Ishikawa (cell line): Measurements from ENCODE around the gene GNAT2.

Experiments
- CEBPB ChIP-seq: IDR thresholded peaks from 2 replicates; pipeline ENCODE4 v1.6.1; 2012
- CREB1 ChIP-seq: IDR thresholded peaks from 2 replicates; pipeline ENCODE4 v1.6.1; 2012; ENCODE audit warnings: low read depth
- EGR1 ChIP-seq: IDR thresholded peaks from 2 replicates; pipeline ENCODE4 v1.6.1; 2012
- EP300 ChIP-seq: IDR thresholded peaks from 2 replicates; pipeline ENCODE4 v1.6.1; 2012; ENCODE audit warnings: borderline replicate concordance
- FOXM1 ChIP-seq: IDR thresholded peaks from 2 replicates; pipeline ENCODE4 v1.6.1; 2012; ENCODE audit warnings: low read depth, borderline replicate concordance
- MAX ChIP-seq: IDR thresholded peaks from 2 replicates; pipeline ENCODE4 v1.6.1; 2012
- NFIC ChIP-seq: IDR thresholded peaks from 2 replicates; pipeline ENCODE4 v1.6.1; 2012
- RAD21 ChIP-seq: IDR thresholded peaks from 2 replicates; pipeline ENCODE4 v1.6.1; 2012; ENCODE audit warnings: low read depth
- REST ChIP-seq: IDR thresholded peaks from 2 replicates; pipeline ENCODE4 v1.6.1; 2012; ENCODE audit warnings: low read depth, mild to moderate bottlenecking
- TAF1 ChIP-seq: IDR thresholded peaks from 2 replicates; pipeline ENCODE4 v1.6.1; 2012; ENCODE audit warnings: low read depth, mild to moderate bottlenecking
- TCF12 ChIP-seq: IDR thresholded peaks from 2 replicates; pipeline ENCODE4 v1.6.1; 2012; ENCODE audit warnings: low read depth
- TEAD4 ChIP-seq: IDR thresholded peaks from 2 replicates; pipeline ENCODE4 v1.6.1; 2012
- USF1 ChIP-seq: IDR thresholded peaks from 2 replicates; pipeline ENCODE4 v1.6.1; 2012
- YY1 ChIP-seq: IDR thresholded peaks from 2 replicates; pipeline ENCODE4 v1.6.1; 2012; ENCODE audit warnings: low read depth
- ZBTB7A ChIP-seq: IDR thresholded peaks from 2 replicates; pipeline ENCODE4 v1.6.1; 2012; ENCODE audit warnings: low read depth

Gene GNAT2

DNA sequence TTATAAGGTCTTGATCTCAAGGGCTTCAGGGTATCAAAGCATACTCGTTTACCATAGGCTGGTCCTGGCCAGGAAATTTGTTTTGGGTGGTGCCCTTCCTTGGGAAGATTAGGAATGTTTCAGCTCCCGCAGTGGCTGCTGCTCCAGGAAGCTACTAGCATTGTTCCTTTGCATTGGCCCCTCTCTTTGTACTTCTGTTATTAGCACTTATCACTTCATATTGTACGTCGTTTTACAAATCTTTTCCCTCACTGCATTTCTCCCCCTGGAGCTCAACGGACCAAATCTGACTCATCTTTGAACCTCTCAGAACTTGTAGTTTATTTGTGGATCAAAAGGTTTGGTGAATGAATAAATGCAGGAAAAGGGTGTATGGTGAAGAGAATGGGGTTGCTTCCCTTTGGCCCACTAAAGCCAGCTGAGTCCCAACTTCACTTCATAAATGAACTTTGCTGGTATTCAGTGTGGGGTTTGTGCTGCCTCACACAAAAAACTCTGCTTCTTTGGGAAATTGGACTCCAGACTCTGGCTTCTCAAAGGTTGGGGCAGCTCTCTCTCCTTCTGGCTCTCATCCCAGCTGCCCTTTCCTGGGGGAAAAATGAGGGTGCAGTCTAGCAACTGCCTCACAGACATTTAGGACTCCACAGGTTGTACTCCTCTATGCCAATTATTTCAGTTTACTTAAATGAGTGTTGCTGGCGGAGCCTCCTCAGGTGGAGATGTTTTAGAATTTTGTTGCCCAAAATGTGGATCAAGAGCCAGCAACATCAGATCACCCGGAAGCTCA is 5.9 kb downstream of the GNAT2 start:
- TF ChIP-seq MAX (no peak), TEAD4 (no peak), FOXM1 (no peak), TAF1 (no peak), EGR1 (no peak), ZBTB7A (no peak), REST (no peak), USF1 (no peak), EP300 (no peak), CREB1 (no peak), CEBPB (no peak), NFIC (no peak), YY1 (no peak), TCF12 (no peak), RAD21 (no peak)

DNA sequence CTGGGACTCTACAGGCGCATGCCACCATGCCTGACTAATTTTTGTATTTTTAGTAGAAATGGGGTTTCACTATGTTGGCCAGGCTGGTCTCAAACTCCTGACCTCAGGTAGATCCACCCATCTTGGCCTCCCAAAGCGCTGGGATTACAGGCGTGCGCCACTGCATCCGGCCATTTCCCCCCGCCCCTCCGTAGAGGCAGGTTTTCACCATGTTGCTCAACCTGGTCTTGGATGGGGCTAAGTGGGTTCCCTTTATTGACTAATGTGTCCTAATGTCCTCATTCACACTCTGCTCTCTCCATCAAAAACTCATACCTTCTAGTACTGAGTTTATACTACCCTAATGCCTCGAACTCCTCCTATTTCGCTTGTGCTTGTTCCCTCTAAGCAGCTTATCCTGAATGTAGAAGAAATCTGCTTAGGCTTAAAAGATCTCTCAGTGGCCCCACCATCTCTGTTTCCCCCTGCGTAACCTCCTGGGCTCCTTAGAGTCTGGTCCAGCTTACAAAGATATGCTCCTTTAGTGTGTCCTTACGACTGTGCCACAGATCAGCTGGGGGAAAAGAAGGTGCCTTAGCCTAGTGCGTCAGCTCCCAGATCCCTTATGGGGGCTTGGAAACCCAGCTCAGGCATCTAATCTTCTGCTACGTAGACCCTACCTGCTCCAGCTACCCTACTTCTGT is 8.0 kb downstream of the GNAT2 start:
- TF ChIP-seq USF1, result no peak

DNA sequence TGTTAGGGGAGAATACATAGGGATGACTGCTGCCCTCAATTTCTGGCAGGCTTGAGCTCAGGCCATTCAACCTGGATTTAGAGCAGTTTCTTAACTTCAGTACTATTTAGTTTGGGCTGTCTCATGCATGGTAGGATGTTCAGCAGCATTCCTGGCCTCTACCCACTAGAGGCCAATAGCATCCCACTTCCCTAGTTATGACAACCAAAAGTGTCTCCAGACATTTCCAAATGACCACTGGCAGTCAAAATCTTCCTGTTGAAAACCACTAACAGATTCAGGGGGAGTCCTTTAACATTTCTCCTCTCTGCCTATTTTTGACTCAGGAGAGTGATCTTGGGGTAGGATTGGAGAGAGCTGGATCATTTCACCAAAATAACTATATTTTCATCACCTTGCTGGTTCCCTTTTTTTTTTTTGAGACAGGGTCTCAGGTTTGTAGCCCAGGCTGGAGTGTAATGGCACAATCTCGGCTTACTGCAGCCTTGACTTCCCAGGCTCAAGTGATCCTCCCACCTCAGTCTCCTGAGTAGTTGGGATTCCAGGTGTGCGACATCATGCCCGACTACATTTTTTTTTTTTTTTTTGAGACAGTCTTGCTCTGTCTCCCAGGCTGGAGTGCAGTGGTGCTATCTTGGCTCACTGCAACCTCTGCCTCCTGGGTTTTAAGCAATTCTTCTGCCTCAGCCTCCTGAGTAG is 8.7 kb downstream of the GNAT2 start:
- peak; percentile 68 for TF ChIP-seq TEAD4
- no peak for TF ChIP-seq TCF12

GRCh38 chr1:109609881-109610280 is 9.5 kb downstream of the GNAT2 start:
- TF ChIP-seq RAD21, result no peak
- no peak for TF ChIP-seq EP300
- no peak for TF ChIP-seq CEBPB
- no peak for TF ChIP-seq USF1
- TF ChIP-seq REST, result no peak
- TF ChIP-seq TAF1, result no peak
- TF ChIP-seq MAX, result no peak
- TF ChIP-seq ZBTB7A, result no peak
- no peak for TF ChIP-seq YY1
- no peak for TF ChIP-seq EGR1
- TF ChIP-seq TEAD4, result no peak
- no peak for TF ChIP-seq FOXM1
- no peak for TF ChIP-seq TCF12

DNA sequence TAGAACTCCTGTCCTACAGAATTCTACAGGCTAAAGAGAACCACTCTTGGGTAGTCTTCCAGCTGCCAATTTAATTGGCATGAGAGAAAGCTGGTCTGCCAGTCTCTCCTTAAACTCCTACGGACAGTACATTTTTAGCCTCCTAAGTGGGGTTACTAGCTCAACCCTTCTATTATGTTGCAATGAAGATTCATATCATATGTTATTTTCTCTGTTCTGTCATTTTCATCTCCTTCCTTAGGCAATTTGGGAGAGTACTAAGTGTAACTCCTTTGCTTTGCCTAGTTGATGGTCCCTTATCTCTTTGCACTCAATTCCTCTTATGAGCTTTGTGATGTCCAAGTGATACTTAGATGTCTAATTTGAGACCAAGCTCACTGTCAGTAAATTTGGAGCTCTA is 14.0 kb downstream of the GNAT2 start:
- TF ChIP-seq TEAD4 (no peak), MAX (no peak)
